Fibroblast of peridontal ligament (primary cell): Measurements from ENCODE around the gene SLFNL1.

ENCODE experiments used
- DNase-seq: peaks from one replicate; pipeline ENCODE4 v3.0.0-alpha.2; 2010; ENCODE audit errors: extremely low read depth

SLFNL1 gene

DNA sequence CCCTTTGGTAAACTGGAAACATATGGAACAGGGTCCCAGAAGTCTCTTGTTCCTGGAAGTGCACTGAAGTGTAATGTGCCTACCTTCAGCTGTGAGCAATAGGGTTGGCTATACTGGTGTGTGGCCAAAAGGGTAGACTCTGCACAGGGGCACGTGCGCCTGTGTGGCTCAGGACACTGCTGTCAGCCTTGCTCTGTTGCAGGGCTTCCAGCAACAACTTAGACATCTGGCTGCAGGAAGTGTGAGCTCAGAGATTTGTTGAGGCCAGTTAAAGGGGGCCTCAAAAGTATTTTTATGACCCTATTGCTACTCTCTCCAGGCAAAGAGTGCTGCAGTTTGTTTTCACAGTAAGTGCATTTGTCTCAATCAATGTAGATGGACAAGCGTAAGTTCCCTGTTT lies 34.6 kb downstream of the SLFNL1 start:
- DNase-seq = no peak

DNA sequence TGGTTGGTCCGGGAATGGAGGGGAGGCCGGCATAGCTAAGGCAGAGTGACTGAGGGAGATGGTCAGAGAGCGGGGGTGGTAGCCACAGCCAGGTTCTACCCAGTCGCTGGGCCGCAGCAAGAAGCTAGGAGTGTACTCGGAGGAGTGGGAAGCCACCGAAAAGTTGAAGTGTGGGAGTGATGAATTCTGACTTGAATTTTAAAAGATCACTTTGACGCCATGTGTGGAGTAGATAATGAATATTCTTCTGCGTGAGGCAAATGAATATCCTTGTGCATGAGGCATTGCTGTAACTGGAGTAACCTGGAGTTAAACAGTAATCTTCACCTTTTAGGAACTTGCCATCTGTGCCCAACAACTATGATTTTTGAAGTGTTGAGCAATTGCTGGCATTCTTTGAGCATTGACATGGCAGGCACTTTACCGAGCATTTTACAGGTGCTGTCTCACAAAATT lies 35.2 kb downstream of the SLFNL1 start:
- DNase-seq = no peak

DNA sequence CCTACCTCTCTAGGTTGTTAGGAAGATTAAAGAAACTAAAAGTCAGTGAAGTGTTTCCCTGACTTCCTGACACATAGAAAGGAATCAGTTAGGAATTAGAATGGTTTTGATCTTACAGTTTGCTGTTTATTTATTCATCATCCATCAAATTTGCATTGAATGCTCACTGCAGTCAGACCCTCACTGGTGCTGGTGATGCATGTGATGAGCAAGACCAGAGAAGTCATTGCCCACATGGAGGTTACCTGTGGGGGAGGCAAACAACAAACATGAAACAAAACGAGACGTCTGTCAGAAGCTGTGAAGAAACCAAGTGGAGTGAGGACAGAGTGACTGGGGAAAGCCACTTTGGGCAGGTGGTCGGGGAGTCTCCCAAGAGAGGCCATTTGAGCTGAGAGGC lies 35.6 kb downstream of the SLFNL1 start:
- DNase-seq = no peak

DNA sequence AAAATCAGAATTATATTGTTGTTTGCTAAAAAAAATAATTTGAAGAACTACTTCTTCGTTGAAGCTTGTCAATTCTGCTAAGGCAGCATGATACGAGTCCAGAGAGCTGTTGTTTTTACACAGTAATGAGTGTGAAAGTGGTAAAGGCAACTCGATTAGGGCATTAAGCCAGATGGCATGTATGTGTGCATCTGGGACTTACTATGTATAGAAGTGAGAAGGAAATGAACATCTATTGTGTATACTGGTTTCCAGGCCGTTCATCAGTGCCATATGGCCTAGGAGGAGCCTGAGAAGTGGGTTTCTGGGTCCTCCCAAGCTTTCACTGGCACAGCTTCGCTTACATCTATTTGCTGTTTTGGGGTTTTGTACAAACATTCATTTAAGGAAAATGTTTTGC lies 36.4 kb downstream of the SLFNL1 start:
- DNase-seq = no peak

DNA sequence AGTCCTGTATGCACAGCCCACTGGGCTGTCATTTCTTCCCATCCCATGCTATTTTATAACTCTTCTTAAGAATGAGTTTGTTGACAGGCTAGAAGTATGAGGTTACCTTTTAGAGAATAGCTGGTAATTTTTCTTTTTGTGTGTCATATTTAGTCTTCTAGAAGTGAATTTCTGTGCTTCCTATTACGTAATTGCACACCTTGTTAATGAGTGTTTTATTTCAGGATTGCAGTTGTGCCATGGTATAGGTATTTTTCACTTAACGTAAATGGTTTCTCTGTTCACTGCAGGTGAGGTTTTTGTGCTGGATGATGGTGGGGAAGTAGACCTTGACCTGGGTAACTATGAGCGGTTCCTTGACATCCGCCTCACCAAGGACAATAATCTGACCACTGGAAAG lies 37.0 kb downstream of the SLFNL1 start:
- no peak for DNase-seq

DNA sequence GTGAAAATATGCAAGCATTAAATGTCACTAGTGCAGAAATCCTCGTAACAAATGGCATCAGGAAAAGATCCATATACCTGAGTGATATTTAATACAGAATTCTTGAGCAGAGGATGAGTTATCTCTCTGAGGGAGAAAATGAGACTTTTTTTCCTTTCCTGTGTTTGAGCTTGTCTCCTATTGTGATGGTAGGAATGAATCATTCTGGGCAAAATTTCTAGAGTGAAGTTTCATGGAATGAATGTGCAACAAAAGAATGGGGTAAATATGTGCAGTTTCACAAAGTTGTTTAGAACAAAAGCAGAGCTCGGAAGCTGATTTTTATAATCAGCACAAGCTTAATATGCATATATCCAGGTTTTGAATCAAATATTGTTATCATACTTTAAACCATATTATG lies 37.5 kb downstream of the SLFNL1 start:
- peak; percentile 74 for DNase-seq

DNA sequence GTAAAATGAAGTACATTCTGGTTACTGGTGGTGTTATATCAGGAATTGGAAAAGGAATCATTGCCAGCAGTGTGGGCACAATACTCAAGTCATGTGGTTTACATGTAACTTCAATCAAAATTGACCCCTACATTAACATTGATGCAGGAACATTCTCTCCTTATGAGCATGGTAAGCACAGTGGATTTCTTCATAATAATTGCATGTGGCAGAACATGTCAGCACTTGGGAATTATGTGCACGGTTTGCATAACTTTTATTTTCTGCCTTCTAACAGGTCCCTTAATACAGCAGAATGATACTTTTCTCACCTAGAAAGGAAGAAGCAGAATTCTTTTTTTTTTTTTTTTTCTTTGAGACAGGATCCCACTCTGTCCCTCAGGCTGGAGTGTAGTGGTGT lies 38.2 kb downstream of the SLFNL1 start:
- DNase-seq = no peak

DNA sequence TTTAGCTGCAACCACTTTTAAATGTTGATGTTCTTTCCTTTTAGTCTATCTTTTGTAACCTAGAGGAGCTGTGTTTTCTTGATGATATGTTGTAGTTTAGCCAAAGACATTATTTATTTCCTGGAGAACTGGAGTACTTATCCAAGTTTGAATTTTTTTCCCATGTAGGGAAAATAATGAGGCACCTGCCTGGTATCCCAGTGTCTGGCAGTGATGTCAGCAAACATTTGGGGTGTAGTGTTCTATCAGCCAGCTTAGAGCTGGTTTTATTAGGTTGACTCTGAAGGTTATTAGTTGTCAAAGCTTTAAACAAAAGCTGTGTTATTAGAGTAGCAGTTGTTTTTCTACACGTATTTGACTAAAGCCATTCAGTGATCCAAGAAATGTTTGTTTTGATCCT lies 38.8 kb downstream of the SLFNL1 start:
- no peak for DNase-seq

DNA sequence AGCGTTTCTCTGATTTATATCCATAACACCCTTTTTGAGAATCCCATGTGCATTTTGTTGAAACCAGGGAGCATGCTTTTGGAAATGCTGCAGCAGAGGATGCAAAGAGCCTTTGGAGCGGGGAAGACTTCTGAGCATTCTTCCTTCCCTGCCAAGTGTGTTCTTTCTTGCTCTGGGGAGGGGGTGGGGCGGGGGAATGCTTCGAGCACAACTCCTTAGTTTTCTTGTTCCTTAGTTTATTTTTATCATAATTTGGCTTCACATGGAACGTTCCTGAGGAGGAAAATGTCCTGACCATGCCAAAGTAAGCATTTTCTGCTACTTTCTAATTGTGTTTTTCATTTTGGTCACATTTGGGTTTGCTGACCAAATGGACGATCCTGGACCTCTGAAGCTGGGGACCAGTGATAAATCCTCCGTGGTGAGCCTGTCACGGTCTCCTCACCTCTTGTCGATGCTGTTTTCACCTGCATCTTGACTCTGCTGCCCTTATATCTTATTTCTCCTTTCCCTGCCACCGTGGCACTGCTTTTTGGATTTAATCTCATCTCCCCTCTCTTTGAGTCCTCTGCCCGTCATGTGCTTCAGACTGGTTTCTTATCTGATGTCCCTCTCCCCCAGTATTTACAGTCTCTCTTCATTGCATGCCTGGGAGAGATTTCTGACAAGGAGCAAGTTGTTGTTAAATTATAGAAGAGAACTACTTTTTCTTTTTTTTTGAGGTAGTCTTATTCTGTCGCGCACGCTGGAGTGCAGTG lies 39.7 kb downstream of the SLFNL1 start:
- DNase-seq = peak; percentile 49

DNA sequence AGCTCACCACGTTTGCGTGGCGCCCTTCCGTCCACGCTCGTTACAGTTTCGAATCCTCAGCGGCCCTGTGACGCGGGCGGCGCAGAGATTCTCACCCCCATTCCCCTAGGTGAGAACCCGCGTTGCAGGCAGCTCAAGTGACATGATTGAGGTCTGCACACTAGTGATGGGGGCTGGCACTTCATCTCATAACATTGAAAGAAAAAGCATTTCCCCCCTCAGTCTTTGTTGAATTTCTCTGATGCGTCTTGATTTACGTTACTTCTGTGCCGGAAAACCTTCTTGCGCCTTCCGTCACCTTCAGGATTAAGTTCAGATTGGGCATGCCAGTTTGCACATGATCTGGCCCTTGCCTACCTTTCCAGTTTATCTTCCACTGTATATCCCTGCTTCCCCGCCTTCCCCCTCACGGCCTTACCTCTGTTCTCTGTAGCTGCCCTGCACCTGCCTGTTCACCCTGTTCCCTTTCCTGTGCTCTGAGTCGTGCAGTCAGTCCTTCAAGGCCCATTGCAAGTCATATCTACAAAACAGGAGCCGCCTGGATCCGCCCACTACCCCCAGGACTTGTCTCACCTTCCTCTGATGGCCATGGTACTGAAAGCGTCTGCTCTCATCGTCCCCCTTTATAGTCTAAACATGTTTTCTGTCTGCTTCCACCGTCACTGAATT lies 40.9 kb downstream of the SLFNL1 start:
- no peak for DNase-seq

DNA sequence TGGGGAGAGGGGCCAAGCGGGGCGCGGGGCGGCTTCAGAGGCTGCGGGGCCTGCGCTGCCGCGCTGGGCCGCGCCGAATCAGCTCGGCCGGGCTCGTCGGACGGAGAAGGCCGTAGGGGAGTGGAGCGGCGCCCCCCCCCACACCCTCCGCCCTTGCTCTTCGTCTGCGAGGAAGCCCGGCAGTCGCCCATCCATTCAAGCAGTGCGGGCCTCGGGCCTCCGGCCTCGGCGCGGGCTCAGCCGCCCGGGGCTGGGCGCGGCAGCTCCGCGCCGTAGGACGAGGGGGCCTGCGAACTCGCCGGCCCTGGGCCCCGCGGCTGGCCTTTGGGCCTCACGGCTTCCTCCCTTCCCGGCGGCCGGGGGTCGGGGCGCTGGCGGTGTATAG lies 41.5 kb downstream of the SLFNL1 start:
- DNase-seq = no peak

DNA sequence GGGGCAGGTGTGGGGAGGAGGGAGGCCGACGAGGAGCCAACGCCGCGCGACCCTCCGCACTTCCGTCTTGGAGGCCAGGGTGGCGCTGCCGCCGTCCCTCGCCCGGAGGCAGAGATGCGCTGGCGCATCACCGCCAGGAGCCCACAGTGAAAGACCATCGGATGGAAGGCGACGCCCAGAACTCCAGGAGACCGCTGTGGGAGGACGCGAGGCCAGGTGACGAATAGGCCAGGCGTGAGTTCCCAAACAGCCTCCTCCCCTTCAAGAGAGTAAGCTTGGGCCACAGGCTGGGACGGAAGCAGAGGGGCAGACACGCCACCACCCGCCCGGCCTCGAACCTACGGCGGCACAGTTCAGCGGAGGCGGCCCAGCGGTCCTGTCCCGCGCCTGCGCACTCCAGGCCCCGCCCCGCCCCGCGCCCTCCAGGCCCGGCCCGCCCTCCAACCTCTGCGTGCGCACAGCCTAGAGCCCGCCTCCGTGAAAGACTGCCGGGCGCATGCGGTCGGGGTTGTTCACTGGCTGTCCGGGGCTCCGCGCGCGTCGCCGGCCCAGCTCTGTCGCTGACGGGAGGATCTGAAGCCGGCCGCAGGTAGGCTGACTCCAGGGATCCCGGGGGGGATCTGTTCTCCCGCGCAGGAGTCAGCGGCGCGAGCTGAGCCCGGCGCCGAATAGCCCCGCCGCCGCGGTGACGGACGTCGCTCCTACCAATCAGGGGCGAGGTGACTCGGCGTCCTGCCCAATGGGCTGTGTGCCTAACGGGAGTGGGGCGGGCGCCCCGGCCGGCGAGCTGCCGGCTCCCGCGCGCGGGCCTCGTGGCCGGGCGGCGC lies 42.1 kb downstream of the SLFNL1 start, which contains the start of gene CTPS1:
CTPS1 (plus strand) TSS at position 456 of the 827 bp plus-strand sequence. CDS start 3,595 bp downstream, outside the sequence.
- peak; percentile 90 for DNase-seq

DNA sequence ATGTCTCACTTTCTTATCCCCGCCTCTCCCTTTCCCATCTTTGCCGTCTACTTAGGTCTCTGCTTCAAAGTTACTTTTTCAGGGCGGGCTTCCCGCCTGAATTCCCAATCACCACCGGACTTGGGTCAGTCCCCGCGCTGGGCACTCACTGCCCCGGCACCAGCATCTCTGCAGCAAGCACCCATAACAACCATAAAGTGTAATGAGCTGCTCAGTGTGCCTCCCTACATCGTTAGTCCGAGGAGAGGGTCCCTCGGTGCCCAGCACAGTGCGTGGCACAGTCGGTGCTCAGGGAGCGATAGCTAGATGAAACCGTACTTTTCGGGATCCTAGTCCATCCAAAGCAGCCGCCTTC lies 42.7 kb downstream of the SLFNL1 start:
- no peak for DNase-seq

DNA sequence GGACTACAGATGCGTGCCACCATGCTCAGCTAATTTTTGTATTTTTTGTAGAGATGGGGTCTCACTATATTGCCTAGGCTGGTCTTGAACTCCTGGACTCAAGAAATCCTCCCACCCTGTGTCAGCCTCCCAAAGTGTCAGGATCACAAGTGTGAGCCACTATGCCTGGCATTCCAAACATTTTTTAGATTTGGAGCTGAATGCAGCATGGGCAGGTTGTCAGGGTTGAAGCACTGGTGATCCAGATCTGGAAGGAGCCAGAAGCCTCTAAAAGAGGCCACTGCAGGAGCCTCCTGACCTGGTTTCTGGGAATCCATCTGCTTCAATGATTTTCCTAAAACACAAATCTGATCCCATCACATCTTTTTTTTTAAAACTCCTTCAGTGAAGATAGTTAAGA lies 43.8 kb downstream of the SLFNL1 start:
- DNase-seq = no peak

DNA sequence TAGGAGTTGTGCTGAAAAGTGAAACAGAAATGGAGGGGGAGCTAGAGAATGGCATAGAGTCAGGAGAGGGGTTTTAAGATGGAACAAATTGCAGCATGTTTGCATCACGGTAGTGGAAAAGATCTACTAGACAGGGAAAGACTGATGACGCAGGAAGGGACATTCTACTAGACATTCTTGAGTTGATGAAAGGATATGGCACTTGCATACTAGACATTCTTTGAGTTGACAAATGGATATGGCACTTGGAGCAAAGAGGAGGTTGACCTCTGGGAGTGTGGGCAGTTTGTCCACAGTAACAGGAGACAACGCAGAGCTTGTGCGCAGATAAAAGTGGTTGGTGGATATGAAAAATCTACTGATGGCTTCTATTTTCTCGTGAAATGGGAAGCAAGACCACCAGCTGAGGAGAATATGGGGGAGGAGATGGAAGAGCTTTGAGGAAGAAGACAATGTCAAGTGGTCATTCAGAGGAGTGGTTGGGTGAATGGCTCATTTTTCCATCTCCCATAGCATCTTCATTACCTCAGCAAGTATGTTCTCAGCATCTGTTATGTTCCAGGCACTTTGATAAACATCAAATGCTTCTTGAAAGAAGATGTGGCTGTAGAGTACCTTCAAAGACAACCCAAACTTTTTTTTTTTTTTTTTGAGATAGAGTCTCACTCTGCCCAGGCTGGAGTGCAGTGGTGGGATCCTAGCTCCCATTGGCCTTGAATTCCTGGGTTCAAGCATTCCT lies 44.4 kb downstream of the SLFNL1 start:
- peak; percentile 59 for DNase-seq

DNA sequence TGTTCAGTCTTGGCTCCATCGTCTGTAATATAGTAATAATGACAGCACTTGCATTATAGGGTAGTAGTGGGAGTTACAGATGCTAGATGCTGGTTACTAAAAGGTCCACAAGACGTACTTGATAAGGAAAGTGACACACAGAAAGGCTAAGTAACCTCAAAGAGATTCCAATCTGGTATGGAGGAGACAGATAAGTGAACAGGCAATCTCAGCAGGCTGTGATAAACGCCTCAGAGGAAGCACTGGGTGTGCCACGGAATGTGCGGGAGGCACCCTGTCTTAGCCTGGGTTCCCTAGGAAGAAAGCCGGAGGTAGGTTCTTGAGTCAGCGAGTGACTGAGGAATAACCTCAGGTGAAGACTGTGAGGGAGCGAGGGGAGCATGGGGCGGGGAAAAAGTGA lies 46.6 kb downstream of the SLFNL1 start:
- no peak for DNase-seq

DNA sequence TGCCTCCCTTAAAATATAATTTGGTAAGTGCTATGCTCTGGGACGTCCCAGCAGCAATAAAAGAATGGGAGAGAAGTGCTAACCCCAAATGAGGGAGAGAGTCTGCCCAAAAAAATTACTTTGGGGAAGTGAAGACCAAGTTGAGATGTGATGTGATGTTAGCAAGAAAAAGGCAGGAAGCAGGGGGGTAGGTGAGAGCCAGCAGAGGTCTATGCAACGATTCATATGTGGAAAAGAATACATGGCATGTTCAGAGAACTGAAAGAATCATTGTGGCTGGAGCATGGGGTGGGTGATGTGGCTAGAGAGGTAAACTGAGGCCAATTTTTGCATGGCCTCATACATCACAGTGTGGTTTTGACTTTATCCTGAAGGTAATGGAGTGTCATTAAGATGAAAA lies 47.6 kb downstream of the SLFNL1 start:
- DNase-seq = no peak

DNA sequence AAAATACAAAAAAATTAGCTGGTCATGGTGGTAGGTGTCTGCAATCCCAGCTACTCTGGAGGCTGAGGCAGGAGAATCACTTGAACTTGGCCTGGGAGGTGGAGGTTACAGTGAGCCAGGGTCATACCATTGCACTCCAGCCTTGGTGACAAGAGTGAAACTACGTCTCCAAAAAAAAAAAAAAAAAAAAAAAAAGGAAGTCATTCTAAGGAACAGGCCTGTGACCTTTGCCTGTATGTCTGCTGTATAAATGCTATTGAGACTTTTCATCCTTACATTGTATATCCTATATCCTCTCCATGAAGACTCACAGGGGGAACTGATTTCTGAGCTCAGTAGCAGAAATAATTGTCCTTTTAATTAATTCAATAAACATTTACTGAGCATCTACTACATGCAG lies 49.6 kb downstream of the SLFNL1 start:
- DNase-seq = no peak

DNA sequence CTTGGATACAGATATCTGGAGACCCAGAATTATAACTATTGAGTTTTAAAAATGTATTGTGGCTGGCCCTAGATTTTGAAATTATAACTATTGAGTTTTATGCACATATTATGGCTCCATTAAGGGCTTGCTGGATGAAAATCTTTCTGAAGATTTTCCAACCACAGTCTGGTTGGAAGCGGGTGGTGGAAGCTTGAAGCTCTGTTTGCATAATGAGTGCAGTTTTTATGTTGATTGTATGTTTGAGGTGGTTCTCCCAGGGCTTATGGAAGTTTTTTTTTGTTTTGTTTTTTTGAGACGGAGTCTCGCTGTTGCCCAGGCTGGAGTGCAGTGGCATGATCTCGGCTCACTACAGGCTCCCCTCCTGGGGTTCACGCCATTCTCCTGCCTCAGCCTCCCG lies 52.1 kb downstream of the SLFNL1 start:
- no peak for DNase-seq

DNA sequence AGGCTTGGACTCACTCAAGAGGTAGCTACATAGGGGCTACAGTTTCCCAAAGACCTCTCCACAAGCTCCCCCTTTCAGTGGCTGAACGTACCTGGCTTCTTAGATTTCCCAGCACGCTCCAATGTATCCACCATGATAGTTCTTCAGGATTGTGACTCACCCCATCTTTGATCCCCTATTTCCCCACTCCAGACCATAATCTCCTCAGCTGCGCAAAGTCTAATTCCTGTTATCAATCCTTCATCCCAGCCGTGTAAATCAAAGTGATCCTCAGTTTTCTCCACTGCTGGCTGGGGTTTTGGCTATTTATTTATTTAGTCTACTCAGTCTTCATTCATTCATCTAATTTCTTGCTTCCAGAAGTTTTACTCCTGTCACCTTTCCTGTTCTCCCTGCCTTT lies 55.1 kb downstream of the SLFNL1 start:
- no peak for DNase-seq
